A673 (cell line): Measurements from ENCODE around the gene CHCHD1.

Experiments used
- CTCF ChIP-seq: fragments of 300-800, 200-600 bp; sonication (generic); conservative IDR thresholded peaks from 2 replicates; pipeline ENCODE4 v1.5.1; 2017; ENCODE audit warnings: low read depth, mild to moderate bottlenecking, antibody characterized with exemption, low read length, moderate library complexity, mixed read lengths
- EZH2 ChIP-seq: fragments of 200-600 bp; sonication (generic); IDR thresholded peaks from 2 replicates; pipeline ENCODE4 v1.6.1; 2017; ENCODE audit warnings: borderline replicate concordance, low read depth, mild to moderate bottlenecking, mixed read lengths, antibody characterized with exemption, low read length; ENCODE audit not compliant: poor library complexity, severe bottlenecking

GRCh38 chr10:73771722-73772280 is 10.0 kb upstream of the CHCHD1 start:
- TF ChIP-seq EZH2: no peak
- TF ChIP-seq CTCF: no peak
